HepG2 (cell line): ENCODE results near the gene MAN1C1. TPM values are rescaled to one million over a fixed set of nuclear protein-coding genes. Genes with fewer than 3 reads are reported as not detected.

Experiments
- CSRNP1 ChIP-seq: sonication (generic); formaldehyde crosslinking; IDR thresholded peaks from 2 replicates; pipeline ENCODE4 v1.8.1; 2023; ENCODE audit warnings: mild to moderate bottlenecking, missing genetic modification reagents
- HNRNPUL1 ChIP-seq: fragments of 200-400 bp; formaldehyde crosslinking; IDR thresholded peaks from 2 replicates; pipeline ENCODE4 v1.6.1; 2017; ENCODE audit warnings: low read depth, mild to moderate bottlenecking, low read length, moderate library complexity
- MAF1 ChIP-seq: sonication (generic); formaldehyde crosslinking; IDR thresholded peaks from 2 replicates; pipeline ENCODE4 v1.5.0; 2020; ENCODE audit warnings: missing genetic modification reagents, borderline replicate concordance
- MAZ ChIP-seq, 2 experiments: sonication (generic) in 1 of 2; formaldehyde crosslinking in 1 of 2; IDR thresholded peaks; 2 replicates each; pipeline versions ENCODE4 v1.5.0 to v1.6.1; 2012 to 2020; ENCODE audit warnings: low read depth in 2 of 2, mild to moderate bottlenecking in 2 of 2, borderline replicate concordance in 1 of 2, improper control_type of control experiment in 1 of 2, low read length in 1 of 2, missing genetic modification reagents in 1 of 2, moderate library complexity in 1 of 2
- POLR2A ChIP-seq, 2 experiments: IDR thresholded peaks; 2 replicates each; pipeline ENCODE4 v1.6.1; 2011; ENCODE audit warnings: low read depth in 2 of 2, low read length in 2 of 2, mild to moderate bottlenecking in 1 of 2, moderate library complexity in 1 of 2; ENCODE audit not compliant: insufficient read depth in 1 of 2
- RELA ChIP-seq: sonication (generic); formaldehyde crosslinking; IDR thresholded peaks from 2 replicates; pipeline ENCODE4 v1.4.0; 2020; ENCODE audit warnings: missing genetic modification reagents
- RFX1 ChIP-seq: fragments of 450-650 bp; IDR thresholded peaks from 2 replicates; pipeline ENCODE4 v1.6.1; 2017
- SOX13 ChIP-seq, 3 experiments: fragments of 450-650 bp in 1 of 3; sonication (generic) in 1 of 3; formaldehyde crosslinking in 1 of 3; IDR thresholded peaks in 2 of 3; conservative IDR thresholded peaks in 1 of 3; 2 replicates each; pipeline versions ENCODE4 v1.5.0 to v1.6.1; 2016 to 2020; ENCODE audit warnings: antibody characterized with exemption in 1 of 3, mild to moderate bottlenecking in 1 of 3, missing compliant biosample characterization in 1 of 3, missing genetic modification reagents in 1 of 3, moderate library complexity in 1 of 3
- TBL1XR1 ChIP-seq: fragments of 150-350 bp; IDR thresholded peaks from 2 replicates; pipeline ENCODE4 v1.6.1; 2014; ENCODE audit warnings: borderline replicate concordance, low read length; ENCODE audit not compliant: partially characterized antibody
- TRAFD1 ChIP-seq: sonication (generic); formaldehyde crosslinking; IDR thresholded peaks from 2 replicates; pipeline ENCODE4 v1.5.1; 2020; ENCODE audit warnings: missing genetic modification reagents, mild to moderate bottlenecking, borderline replicate concordance
- ZBTB37 ChIP-seq: sonication (generic); formaldehyde crosslinking; IDR thresholded peaks from 2 replicates; pipeline ENCODE4 v1.4.0; 2020; ENCODE audit warnings: mild to moderate bottlenecking, missing genetic modification reagents
- ZC3H13 ChIP-seq: sonication (generic); formaldehyde crosslinking; IDR thresholded peaks from 2 replicates; pipeline ENCODE4 v1.8.1; 2023; ENCODE audit warnings: mild to moderate bottlenecking, missing genetic modification reagents, moderate library complexity
- ZKSCAN1 ChIP-seq: fragments of 150-350 bp; IDR thresholded peaks from 2 replicates; pipeline ENCODE4 v1.6.1; 2014; ENCODE audit warnings: low read length
- ZNF20 ChIP-seq: sonication (generic); formaldehyde crosslinking; IDR thresholded peaks from 2 replicates; pipeline ENCODE4 v1.4.0; 2020; ENCODE audit warnings: mild to moderate bottlenecking, moderate library complexity, missing genetic modification reagents
- ZNF256 ChIP-seq: sonication (generic); formaldehyde crosslinking; conservative IDR thresholded peaks from 2 replicates; pipeline ENCODE4 v1.4.0; 2020; ENCODE audit warnings: missing genetic modification reagents
- ZNF557 ChIP-seq: sonication (generic); formaldehyde crosslinking; IDR thresholded peaks from 2 replicates; pipeline ENCODE4 v1.4.0; 2020; ENCODE audit warnings: missing genetic modification reagents
- ZNF605 ChIP-seq: sonication (generic); formaldehyde crosslinking; IDR thresholded peaks from 2 replicates; pipeline ENCODE4 v1.8.0; 2022; ENCODE audit warnings: mild to moderate bottlenecking, missing genetic modification reagents
- ZNF629 ChIP-seq: sonication (generic); formaldehyde crosslinking; conservative IDR thresholded peaks from 2 replicates; pipeline ENCODE4 v1.5.0; 2020; ENCODE audit warnings: missing genetic modification reagents
- ZNF768 ChIP-seq: sonication (generic); formaldehyde crosslinking; IDR thresholded peaks from 2 replicates; pipeline ENCODE4 v1.4.0; 2020; ENCODE audit warnings: missing genetic modification reagents
- ZNF879 ChIP-seq: sonication (generic); formaldehyde crosslinking; IDR thresholded peaks from 2 replicates; pipeline ENCODE4 v1.8.1; 2023; ENCODE audit warnings: missing genetic modification reagents
- ZSCAN22 ChIP-seq: sonication (generic); formaldehyde crosslinking; IDR thresholded peaks from 2 replicates; pipeline ENCODE4 v1.4.0; 2020; ENCODE audit warnings: mild to moderate bottlenecking, missing genetic modification reagents
- polyA plus RNA-seq, 8 experiments: library from polyadenylated mRNA; depleted of rRNA in 3 of 8; stranded (reverse) in 7 of 8; unstranded in 1 of 8; fragments of >200 nt; fragmentation: Illumina TruSeq in 4 of 8; extraction: Trizol in 4 of 8; gene quantifications; 2 replicates each; pipeline versions ENCODE4 v1.2.1 to v1.2.3, GENCODE V29; 2011 to 2016; ENCODE audit warnings: low read depth in 4 of 8, missing spikeins in 1 of 8, mixed read lengths in 1 of 8; ENCODE audit not compliant: insufficient read depth in 1 of 8
- total RNA-seq, 5 experiments: library from RNA; depleted of rRNA; stranded (reverse); fragments of >200 nt; fragmentation: Illumina TruSeq; extraction: Trizol; gene quantifications; 2 replicates each; pipeline ENCODE4 v1.2.3, GENCODE V29; 2016; ENCODE audit warnings: low read depth in 1 of 5
- TF ChIP-seq, protein P1 (sequence below): sonication (generic); formaldehyde crosslinking; IDR thresholded peaks from 2 replicates; pipeline ENCODE4 v1.5.0; 2020; ENCODE audit warnings: mild to moderate bottlenecking, missing genetic modification reagents

MAN1C1 gene
- total and polyA plus RNA-seq, 2 of the 13 experiments (the other 11 are each of a cell fraction or from before 2014, with no cell fraction given): 0.18 to 0.49 TPM

DNA sequence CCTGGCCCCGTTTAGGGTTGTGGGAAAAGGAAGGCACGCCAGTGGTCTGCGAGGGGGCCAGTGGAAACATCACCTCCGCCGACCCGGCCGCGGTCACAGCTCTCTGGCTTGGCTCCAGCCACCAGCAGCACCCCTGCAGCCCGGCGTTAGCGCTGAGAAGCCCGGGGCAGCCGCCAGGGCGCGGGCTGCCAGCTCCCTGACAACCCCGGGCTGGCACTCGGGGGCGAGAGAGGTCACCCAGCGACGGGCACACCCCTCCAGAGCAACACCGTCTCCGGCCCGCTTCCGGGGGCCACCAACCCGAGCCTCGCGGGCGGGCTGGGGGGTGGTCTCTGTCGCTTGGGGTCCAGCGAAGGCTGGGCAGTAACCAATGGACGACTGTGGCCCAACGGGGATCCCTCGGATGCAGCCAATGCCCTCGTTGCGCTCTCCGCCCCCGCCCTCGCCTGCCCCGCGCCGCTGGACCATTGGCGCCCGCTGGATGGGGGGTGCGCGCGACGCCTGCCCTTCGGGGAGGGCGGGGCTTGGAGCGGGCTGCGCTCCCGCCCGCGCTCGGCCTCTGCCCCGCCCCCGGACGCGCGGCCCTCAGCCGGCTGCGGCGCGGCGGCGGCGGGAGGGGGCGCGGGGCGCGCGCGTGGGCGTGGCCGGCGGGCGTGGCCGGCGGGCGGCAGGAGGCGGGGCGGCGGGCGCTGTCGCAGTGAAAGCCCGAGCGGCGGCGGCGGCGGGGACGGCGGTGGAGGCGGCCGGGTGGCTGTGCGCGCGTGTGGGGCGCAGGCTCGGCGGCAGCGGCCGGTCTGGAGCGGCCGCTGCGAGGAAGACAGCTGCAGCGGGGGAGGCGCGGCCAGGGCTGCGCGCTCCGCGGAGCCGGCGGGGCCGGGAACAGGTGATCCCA is at the start of gene MAN1C1 (continued):
- TF ChIP-seq ZBTB37 (CRISPR knock-in tag) (no peak), ZNF768 (CRISPR knock-in tag) (no peak; the same call in 1 of the 2 replicates), ZNF605 (CRISPR knock-in tag) (no peak), MAZ (IDR thresholded peaks at IDR 0.05; ENCODE audit: borderline replicate concordance, low read depth, low read length) (peak; percentile 33; the same call in 1 of the 2 replicates), MAZ (CRISPR knock-in tag; IDR thresholded peaks at IDR 0.05; ENCODE audit: low read depth) (peak; percentile 81), ZKSCAN1 (no peak), SOX13 (IDR thresholded peaks at IDR 0.05) (no peak), SOX13 (CRISPR knock-in tag; conservative IDR thresholded peaks at IDR 0.05 in 1 of 2, IDR thresholded peaks at IDR 0.05 in 1 of 2) (no peak), ZNF557 (CRISPR knock-in tag) (no peak), MAF1 (CRISPR knock-in tag) (no peak), TRAFD1 (no peak), POLR2A (IDR thresholded peaks at IDR 0.05; ENCODE audit: insufficient read depth in 1 of 2, low read depth in 2 of 2, low read length in 2 of 2) (no peak), ZNF879 (no peak), RELA (CRISPR knock-in tag) (no peak), TBL1XR1 (no peak), HNRNPUL1 (no peak), RFX1 (no peak), ZNF20 (CRISPR knock-in tag) (no peak), ZSCAN22 (CRISPR knock-in tag) (no peak), ZNF256 (CRISPR knock-in tag) (no peak), CSRNP1 (CRISPR knock-in tag) (no peak), ZC3H13 (CRISPR knock-in tag) (no peak), ZNF629 (CRISPR knock-in tag) (no peak)
- TF ChIP-seq, protein P1, sequence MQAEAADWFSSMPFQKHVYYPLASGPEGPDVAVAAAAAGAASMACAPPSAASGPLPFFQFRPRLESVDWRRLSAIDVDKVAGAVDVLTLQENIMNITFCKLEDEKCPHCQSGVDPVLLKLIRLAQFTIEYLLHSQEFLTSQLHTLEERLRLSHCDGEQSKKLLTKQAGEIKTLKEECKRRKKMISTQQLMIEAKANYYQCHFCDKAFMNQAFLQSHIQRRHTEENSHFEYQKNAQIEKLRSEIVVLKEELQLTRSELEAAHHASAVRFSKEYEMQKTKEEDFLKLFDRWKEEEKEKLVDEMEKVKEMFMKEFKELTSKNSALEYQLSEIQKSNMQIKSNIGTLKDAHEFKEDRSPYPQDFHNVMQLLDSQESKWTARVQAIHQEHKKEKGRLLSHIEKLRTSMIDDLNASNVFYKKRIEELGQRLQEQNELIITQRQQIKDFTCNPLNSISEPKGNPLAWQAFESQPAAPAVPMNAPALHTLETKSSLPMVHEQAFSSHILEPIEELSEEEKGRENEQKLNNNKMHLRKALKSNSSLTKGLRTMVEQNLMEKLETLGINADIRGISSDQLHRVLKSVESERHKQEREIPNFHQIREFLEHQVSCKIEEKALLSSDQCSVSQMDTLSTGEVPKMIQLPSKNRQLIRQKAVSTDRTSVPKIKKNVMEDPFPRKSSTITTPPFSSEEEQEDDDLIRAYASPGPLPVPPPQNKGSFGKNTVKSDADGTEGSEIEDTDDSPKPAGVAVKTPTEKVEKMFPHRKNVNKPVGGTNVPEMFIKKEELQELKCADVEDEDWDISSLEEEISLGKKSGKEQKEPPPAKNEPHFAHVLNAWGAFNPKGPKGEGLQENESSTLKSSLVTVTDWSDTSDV (CRISPR knock-in tag): no peak
